ENCODE measurements around the gene UBALD1.

GRCh38 chr16:4610011-4611005, 4.4 kb downstream of the UBALD1 start:
- TF ChIP-seq EZH2 (IDR thresholded peaks at IDR 0.05) (no peak), POLR2AphosphoS5 (IDR thresholded peaks at IDR 0.05; ENCODE audit: borderline replicate concordance, low read depth, low read length) (no peak), FOXP2 (optimal IDR thresholded peaks at IDR 0.05; ENCODE audit: control extremely low read depth, extremely low read length, insufficient read depth) (no peak)

Data from SK-N-MC (cell line).